Pancreas (tissue), 10 donors: ENCODE measurements around the gene AICDA. TPM values are rescaled to one million over a fixed set of nuclear protein-coding genes. Genes with fewer than 3 reads are reported as not detected.

Experiments
- ATAC-seq, 4 donors: fragments of 200-7000 bp; cut with Tn5 transposase; one replicate each; pipeline versions ENCODE4 v1.8.0 to v1.9.1; 2020; ENCODE audit warnings: mild to moderate bottlenecking in 4 of 4, moderate library complexity in 4 of 4
- DNase-seq, 6 donors: peaks; one replicate each; pipeline ENCODE4 v3.0.0-alpha.2; 2020
- FAIRE-seq: peaks from 2 replicates; lab custom pipeline; 2012; peaks lifted over from hg19 to GRCh38; lab: Jason Lieb, UNC
- H3K27ac ChIP-seq, 4 donors: fragments of 200-600 bp; sonication (generic); 1 replicate in 3 of 4; 2 replicates in 1 of 4; pipeline versions ENCODE4 v1.5.0 to v1.8.0; 2020
- H3K27me3 ChIP-seq, 4 donors: fragments of 200-600 bp; one replicate each; pipeline ENCODE4 v1.8.0; 2021
- H3K36me3 ChIP-seq, 3 donors: fragments of 200-600 bp; sonication (generic) in 1 of 3; one replicate each; pipeline versions ENCODE4 v1.5.0 to v1.8.0; 2020 to 2021
- H3K4me1 ChIP-seq, 3 donors: fragments of 200-600 bp; one replicate each; pipeline ENCODE4 v1.8.0; 2021
- H3K4me3 ChIP-seq, 4 donors: fragments of 200-600 bp; sonication (generic) in 2 of 4; one replicate each; pipeline versions ENCODE4 v1.5.0 to v1.8.0; 2020 to 2021
- H3K9me3 ChIP-seq, 4 donors: fragments of 200-600 bp; one replicate each; pipeline ENCODE4 v1.8.0; 2021
- CTCF ChIP-seq, 4 donors: fragments of 200-600 bp; sonication (generic) in 3 of 4; IDR thresholded peaks; one replicate each; pipeline versions ENCODE4 v1.5.0 to v1.8.0; 2021; ENCODE audit warnings: antibody characterized with exemption in 4 of 4
- WGBS, 2 donors: extraction: QIAGEN DNeasy Blood & Tissue Kit; methylation state at CpG; one replicate each; pipeline ENCODE4 v1.1.7; 2013; 5-methylcytosine and 5-hydroxymethylcytosine counted together
- intact Hi-C, 3 donors: fragments of 100-400 bp; cut with DNase I; formaldehyde crosslinking; loops; one replicate each; pipeline versions ENCODE4 v1.11.1 to v1.14.2; 2022
- polyA plus RNA-seq, 2 donors: library from polyadenylated mRNA; stranded (reverse); fragments of 200-250 nt; gene quantifications; one replicate each; pipeline ENCODE4 v1.2.3, GENCODE V29; 2013
- total RNA-seq, 6 donors: library from RNA; stranded (reverse); fragmentation: NEBNext Ultra II Directional in 4 of 6; extraction: Animal tissue kit (Norgen Biotek cat#: 25700) in 4 of 6; gene quantifications; one replicate each; pipeline versions ENCODE4 v1.2.1 to v1.2.4, GENCODE V29; 2021 to 2023
- donor health status: healthy with polysubstance abuse.
- donor health status: DM: no; HTN: no; CAD: no; lungs with moderate emphysema.
- donor health status: DM: no; HTN: no; CAD: no.
- donor health status: control.
- donor health status: control.
- donor health status: Bipolar disorder and iron deficiency.
- donor health status: DM: yes; HTN: yes; CAD: no.
- donor health status: DM: no; HTN: no; CAD: no.
- donor health status: DM: no; HTN: no; CAD: no.
- donor health status: DM: yes; HTN: yes; CAD: no.

Gene AICDA
- total and polyA plus RNA-seq, 8 donors: not detected

- Histone ChIP-seq H3K4me3 (no peak overlapping the region), H3K27ac (no peak overlapping the region), H3K27me3 (no peaks in the 10 kb centered on the region), H3K4me1 (no peaks in the 10 kb centered on the region), H3K9me3 (no peaks in the 10 kb centered on the region), H3K36me3 (no peaks in the 10 kb centered on the region)
- FAIRE-seq: no peak
- intact Hi-C loops: no loop called here
- ATAC-seq: no peak
- WGBS, 2 donors: 73 to 82% methylated on average over 8 of the region's 8 CpGs
- no peak for TF ChIP-seq CTCF (IDR thresholded peaks at IDR 0.05)
- no peak for DNase-seq
Observed at GRCh38 chr12:8648576-8649205, 36.0 kb upstream of the AICDA start.

DNA sequence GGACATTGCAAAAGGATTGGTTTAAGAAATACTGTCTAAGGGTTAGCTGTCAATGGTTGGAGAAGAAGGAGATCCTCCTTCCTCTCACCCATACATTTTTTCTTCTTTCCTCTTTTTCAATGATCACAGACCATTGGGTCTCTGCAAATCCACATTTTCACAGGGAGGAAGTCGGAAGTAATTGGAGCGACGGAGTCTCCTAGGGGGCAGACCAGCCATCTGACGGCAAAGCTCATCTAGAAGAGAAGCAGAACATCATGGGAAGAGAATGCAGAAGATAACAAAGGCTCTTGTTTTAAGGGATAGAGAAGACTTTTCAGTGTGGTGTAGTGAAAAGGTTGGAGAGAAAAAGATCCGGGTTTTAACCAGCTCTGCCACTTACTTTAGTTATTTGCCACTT lies 35.3 kb upstream of the AICDA start:
- 75 to 83% methylated on average over 5 of the region's 5 CpGs for WGBS, 2 donors
- ATAC-seq: no peak
- DNase-seq: no peak
- no peaks in the 10 kb centered on the region for H3K4me1 ChIP-seq
- H3K27me3 ChIP-seq: no peaks in the 10 kb centered on the region
- TF ChIP-seq CTCF (IDR thresholded peaks at IDR 0.05): no peak
- H3K36me3 ChIP-seq: no peaks in the 10 kb centered on the region
- no peak overlapping the region for H3K4me3 ChIP-seq
- intact Hi-C loops: no loop called here
- H3K9me3 ChIP-seq: no peaks in the 10 kb centered on the region
- no peak for FAIRE-seq
- no peak overlapping the region for H3K27ac ChIP-seq

- no peak for DNase-seq
- no peak for ATAC-seq
- Histone ChIP-seq H3K9me3 (no peaks in the 10 kb centered on the region), H3K27ac (no peak overlapping the region), H3K4me3 (no peak overlapping the region), H3K4me1 (no peaks in the 10 kb centered on the region), H3K27me3 (no peaks in the 10 kb centered on the region), H3K36me3 (no peaks in the 10 kb centered on the region)
- TF ChIP-seq CTCF (IDR thresholded peaks at IDR 0.05): no peak
- intact Hi-C loops: no loop called here
- FAIRE-seq: no peak
- 32 to 39% methylated on average over 5 of the region's 5 CpGs for WGBS, 2 donors
Observed at GRCh38 chr12:8644345-8645248, 31.9 kb upstream of the AICDA start.

DNA sequence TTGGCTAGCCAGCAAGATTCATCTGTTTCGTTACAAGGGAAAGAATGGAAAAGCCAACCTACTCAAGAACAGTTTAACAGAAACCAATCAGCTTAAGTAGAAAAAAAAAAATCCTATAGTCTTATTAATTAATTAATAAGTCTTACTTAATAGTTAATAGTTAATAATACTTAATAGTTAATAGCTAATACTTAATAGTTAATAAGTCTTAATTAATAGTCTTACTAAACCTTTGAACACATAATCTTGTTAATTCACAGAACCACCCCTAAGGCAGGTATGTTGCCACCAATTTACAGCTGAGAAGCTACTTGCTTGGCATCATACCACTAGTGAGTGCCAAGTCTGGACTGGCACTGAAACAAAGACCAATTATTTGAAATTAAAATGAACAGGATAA lies 30.1 kb upstream of the AICDA start:
- Histone ChIP-seq H3K4me1 (no peaks in the 10 kb centered on the region), H3K27me3 (no peaks in the 10 kb centered on the region), H3K4me3 (no peak overlapping the region), H3K9me3 (no peaks in the 10 kb centered on the region), H3K36me3 (no peaks in the 10 kb centered on the region), H3K27ac (no peak overlapping the region)
- 87 to 88% methylated on average over 1 of the region's 1 CpG for WGBS, 2 donors
- intact Hi-C loops: no loop called here
- ATAC-seq: no peak
- FAIRE-seq: no peak
- TF ChIP-seq CTCF (IDR thresholded peaks at IDR 0.05): no peak
- DNase-seq: no peak

DNA sequence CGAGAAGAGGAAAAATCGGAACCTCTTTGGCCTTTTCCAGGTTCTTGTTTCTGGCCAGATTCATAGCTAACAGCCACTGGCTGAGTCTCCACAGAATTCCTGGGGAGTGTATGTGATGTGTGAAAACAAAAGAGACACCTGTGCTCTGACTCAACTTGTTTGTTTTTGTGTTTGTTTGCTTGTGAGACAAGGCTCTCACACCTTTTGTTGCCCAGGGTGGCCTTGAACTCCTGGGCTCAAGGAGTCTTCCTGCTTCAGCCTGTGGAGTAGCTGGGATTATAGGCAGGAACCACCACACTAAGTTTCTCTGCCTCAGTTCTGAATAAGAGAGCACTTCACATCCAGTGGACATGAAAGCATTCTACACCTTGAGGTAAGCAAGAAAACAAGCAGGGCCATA lies 27.3 kb upstream of the AICDA start:
- DNase-seq: no peak
- H3K9me3 ChIP-seq: no peaks in the 10 kb centered on the region
- H3K36me3 ChIP-seq: no peaks in the 10 kb centered on the region
- WGBS, 2 donors: 39 to 47% methylated on average over 2 of the region's 2 CpGs
- no peak for TF ChIP-seq CTCF (IDR thresholded peaks at IDR 0.05)
- H3K27ac ChIP-seq: no peak overlapping the region
- H3K27me3 ChIP-seq: no peaks in the 10 kb centered on the region
- H3K4me3 ChIP-seq: no peak overlapping the region
- H3K4me1 ChIP-seq: no peaks in the 10 kb centered on the region
- no peak for ATAC-seq
- intact Hi-C loops: no loop called here
- FAIRE-seq: no peak
